Measurements from ENCODE around the gene DNAJC5.
A peak's percentile ranks its signal among the peaks of the same experiment; 100 is the strongest.

DNAJC5 gene

GRCh38 chr20:63885264-63886053 lies 9.5 kb upstream of the DNAJC5 start:
- DNase-seq: no peak

- no peak for DNase-seq
These were observed 8.9 kb upstream of the DNAJC5 start for GRCh38 chr20:63886054-63886419.

DNA sequence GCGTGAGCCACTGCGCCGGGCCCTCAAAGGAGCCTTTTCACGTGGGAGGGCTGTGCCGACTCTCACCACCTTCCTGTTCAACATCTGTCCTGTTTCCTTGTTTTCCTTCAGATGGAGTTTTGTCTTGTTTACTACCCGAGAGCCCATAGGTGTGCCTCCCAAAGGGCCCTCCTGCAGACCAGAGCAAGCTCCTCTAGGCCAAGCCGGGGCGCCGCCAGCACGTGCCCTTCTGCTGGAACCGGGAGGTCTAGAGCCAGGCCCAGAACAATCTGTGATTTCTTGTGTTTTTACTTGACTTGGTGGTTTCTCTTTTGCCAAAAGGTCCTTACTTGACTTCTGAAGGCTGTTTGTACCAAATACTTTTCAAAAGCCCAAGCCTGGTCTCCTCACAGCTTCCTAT lies 8.0 kb upstream of the DNAJC5 start:
- no peak for DNase-seq

GRCh38 chr20:63889241-63890200 lies 5.4 kb upstream of the DNAJC5 start:
- DNase-seq: no peak

GRCh38 chr20:63890201-63890576 lies 4.7 kb upstream of the DNAJC5 start:
- DNase-seq: no peak

DNA sequence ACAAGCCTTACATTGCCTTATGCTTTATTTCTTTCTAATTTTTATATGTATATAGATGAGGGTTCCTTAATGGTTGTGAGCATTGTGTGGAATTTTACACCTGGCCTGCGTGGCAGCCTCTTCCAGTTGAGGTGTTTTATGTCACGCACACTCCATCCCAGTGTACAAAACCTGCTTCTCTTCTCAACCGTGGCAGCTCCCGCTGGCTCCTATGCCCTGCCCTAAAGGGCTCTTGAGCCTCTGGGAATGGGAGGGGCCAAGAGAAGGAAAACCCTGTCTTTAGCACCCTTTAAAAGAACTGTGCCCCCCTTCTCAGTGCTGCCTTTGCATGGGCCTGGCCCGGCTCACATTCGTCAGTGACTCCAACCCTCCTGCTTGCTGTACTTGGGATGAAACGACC lies 4.3 kb upstream of the DNAJC5 start:
- no peak for DNase-seq

- no peak for DNase-seq
These were observed 3.6 kb upstream of the DNAJC5 start for GRCh38 chr20:63891061-63892002.

- DNase-seq: no peak
These were observed 2.5 kb upstream of the DNAJC5 start for GRCh38 chr20:63892402-63892801.

DNA sequence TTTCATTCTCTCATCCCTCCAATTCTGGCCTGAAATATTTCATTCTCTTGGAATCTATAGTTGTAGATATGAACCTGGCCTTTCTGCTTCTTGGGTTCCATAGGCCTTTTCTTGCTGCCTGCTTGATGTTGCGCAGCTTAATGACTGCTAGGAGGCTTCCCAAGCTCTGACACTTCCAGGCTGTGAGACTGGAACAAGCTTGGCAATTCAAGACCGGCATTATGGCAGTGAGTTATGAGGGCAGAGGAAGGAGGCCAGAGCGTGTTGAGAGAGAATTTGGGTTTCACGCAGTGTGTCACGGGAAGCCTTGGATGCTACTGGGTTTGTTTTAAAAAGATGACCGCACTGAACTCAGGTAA lies 948 bp upstream of the DNAJC5 start:
- no peak for DNase-seq

DNA sequence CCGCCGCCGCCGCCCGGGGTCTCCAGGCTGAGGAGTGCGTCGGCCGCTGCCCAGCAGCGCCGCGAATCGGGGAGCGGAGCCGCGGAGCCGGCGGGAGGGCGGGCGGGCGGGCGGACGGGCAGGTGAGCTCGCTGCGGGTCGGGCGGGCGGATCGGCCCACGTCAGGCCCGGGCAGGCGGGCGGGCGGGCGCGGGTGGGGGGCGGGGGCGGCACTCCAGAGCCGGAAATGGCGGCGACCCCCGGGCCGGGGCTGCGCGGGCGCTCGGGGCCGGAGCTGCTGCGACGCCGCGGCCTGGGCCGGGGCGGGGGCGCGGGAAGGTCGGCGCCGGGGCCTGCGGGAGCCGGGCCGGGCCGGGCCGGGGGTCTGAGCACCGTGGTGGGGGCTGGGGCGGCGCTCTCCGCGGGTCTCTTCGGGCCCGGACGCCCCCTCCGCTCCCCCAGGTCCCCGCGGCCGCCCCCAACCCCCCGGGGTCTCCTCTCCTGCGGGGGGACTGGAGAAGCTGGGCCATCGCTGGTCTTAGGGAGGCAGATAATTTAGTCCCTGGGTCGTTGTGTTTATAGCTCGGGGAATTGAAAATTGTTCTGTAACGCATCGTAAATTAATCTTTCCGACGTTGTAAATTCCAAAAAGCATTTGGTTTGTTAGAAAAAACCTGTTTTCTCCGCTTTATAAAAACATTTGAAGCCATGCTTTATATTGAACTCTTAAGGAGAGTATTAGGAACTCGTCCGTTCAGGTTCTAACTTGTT lies 451 bp downstream of the DNAJC5 start:
- no peak for DNase-seq

- no peak for DNase-seq
These were observed 982 bp downstream of the DNAJC5 start for GRCh38 chr20:63895952-63896263.

DNA sequence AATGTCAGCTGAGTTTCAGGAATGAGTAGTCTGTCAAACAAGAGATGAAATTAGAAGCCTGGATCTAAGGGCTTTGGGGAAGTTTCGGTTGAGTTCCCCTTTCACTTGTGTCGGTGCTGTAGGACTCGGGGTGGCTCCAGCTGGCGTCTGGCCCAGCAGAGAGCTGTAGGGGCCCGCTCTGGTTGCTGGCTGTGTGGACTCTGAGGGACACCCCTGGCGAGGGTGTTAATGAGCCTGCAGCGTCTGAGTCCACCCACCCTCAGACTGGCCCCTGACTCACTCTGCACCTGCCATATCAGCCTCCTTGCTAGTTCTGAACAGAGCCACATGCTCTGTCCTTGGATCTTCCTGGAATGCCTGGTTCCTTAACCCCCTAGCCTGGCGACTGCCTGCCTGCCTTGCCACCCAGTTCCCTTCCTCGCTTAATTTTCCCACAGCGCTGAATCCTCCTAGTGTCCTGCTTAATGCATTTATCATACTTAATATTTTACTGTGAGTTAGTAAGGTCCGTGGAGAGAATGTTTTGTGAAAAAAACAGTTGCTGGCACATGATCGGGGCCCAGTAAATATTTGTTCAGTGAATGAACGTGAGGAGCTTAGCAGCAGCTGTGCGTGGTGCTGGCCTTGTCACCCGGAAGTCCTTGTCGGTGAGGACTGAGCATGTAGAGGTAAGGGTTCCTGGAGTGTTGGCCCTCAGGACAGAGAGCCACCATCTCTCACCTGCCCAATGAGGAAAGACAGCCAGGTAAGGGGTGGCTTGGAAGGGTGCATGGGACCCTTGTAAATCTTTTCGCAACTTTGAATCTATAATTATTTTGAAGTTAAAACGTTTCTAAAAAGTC lies 1.6 kb downstream of the DNAJC5 start:
- DNase-seq: peak; percentile 26

- no peak for DNase-seq
These were observed 3.1 kb downstream of the DNAJC5 start for GRCh38 chr20:63897978-63898561.

DNA sequence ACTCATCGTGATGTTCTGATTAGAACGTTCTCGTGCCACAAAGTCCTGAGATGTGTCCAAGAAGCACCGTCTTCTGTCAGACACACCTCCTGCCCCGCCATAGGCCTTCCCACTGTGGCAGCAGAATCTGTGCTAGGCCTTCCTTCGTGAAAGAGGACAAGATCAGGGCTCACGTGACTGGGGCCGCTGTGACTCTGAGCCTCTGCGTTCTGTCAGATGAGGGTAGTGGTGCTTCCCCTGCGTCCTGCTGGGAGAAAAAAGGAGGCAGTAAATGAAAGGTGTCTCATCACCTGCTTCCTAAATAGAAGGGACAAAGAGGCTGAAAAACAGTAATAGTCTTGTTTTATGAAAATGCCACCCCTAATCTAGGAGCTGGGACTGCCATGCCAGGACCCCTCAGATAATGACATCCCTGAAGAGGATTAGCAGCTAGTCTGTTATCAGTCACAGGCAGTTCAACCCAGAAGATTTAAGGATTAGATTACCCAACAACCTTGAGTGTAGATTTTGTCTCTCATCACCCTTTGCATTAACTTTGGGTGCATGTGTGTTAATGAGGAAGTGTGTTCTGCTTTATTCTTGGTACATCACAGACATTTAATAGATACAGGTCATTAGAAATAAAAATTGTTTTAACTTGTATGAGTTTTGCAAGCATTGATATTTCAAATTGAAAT lies 4.1 kb downstream of the DNAJC5 start:
- no peak for DNase-seq

DNA sequence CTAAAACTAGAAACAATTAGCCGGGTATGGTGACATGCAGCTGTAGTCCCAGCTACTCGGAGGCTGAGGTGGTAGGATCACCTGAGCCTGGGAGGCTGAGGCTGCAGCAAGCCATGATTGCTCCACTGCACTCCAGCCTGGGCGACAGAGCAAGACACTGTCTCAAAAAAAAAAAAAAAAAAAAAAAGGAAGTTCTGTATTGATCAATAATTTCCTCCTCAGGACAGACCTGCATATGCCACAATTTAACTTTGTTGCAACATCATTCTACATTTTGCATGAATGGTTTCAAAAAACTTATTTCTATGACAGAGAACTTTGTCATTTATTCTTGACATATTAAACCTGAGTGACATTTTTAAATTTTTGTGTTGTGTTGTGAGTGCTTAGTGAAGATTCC lies 5.5 kb downstream of the DNAJC5 start:
- no peak for DNase-seq

- no peak for DNase-seq
These were observed 9.1 kb downstream of the DNAJC5 start for GRCh38 chr20:63903796-63904561.

DNA sequence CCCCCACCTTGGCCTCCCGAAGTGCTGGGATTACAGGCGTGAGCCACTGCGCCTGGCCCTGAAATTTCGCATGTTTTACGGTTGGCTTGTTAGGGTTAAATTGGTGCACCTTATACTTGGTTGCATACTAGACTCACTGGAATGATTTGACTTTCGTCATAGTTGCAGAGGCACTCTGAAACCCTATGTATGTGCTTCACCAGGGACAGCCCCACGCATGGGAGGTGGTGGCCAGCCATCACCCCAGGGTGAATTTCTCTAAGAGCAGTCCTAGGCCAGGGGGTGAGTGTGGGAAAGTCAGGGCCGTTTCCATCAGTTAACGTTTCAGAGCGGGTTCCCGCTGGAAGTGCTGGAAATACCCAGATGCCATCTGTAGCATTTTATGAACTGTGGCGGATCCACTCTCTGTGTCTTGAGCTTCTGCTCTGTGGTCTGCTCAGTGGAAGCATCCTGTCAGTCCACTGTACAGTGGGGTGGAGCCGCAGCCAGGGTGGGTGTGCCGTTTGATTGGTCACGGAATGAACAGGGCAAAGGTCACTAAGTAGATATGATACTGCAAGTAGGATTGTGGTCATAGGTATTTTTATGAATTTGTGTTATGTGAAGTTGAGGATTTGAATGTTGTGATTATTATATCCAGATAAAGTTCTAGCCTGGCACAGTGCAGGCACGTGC lies 13.2 kb downstream of the DNAJC5 start:
- DNase-seq: no peak

DNA sequence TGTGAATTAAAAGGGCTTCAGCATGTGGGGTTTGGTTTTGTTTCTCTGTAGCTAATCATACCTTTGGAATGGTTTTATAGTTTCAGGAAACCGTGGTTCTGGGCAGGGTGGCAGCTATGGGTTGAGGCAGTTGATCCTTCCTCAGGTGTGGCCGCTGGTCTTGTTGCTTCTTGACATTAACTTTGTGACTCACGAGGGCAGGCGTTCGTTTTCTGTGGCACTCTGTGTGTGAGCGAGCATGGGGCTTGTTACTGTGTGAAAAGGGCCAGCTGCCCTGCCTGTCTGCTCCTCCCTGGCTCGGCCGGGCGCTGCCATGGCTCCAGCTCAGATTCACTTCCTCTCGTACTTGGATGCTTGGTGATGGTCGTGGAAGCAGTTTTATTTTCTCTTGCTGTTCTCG lies 16.2 kb downstream of the DNAJC5 start:
- no peak for DNase-seq

DNA sequence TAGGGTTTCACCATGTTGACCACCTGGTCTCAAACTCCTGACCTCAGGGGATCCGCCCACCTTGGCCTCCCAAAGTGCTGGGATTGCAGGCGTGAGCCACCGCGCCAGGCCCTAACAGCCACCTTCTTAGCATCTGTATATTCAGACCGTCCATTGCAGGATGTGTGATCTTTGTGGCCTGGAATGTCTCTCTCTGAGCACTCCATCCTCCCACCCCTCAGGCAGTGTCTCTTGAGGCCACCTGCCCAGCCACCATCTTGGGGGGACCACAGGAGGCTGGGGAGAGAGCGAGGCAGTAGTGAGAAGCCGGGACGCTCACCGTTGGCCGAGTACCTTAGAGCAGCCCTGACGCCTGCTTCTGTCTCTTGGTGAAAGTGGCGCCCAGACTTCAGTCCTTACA lies 18.8 kb downstream of the DNAJC5 start:
- DNase-seq: no peak

Data from NCI-H748 treated with DMSO at 0.1 percent for 48 hours (cell line).